ENCODE measurements around the gene ETAA1.

DNA sequence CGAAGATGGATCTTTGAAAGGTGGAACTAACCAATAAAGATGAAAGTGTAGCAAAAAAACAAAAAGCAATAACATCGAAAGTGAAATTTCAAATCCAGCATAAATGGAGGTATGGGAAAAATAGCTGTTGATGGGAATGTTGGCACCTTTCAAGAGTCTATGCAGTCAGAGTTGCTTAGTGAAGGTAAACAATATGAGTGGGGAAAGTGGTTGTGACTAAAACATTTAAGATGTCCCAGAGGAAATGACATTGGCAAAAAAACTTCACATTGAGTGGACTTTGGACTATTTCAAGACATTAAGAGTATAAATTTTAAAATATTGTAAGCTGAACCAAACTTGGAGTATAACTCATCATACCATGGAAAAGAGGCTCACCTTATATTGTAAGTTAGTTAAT is 17.7 kb downstream of the ETAA1 start:
- TF ChIP-seq REST (IDR thresholded peaks at IDR 0.05; ENCODE audit: low read depth), result no peak
- no peak for TF ChIP-seq TAF1 (IDR thresholded peaks at IDR 0.05; ENCODE audit: low read depth)
- no peak for TF ChIP-seq CREB1 (IDR thresholded peaks at IDR 0.05; ENCODE audit: low read depth)
- TF ChIP-seq TEAD4 (IDR thresholded peaks at IDR 0.05), result no peak
- TF ChIP-seq EP300 (IDR thresholded peaks at IDR 0.05; ENCODE audit: borderline replicate concordance), result no peak
- no peak for TF ChIP-seq YY1 (IDR thresholded peaks at IDR 0.05; ENCODE audit: low read depth)
- TF ChIP-seq ZBTB7A (IDR thresholded peaks at IDR 0.05; ENCODE audit: low read depth), result no peak

All from Ishikawa (cell line).